Measurements from ENCODE around the gene FKBP5. TPM values are rescaled to one million over a fixed set of nuclear protein-coding genes. Genes with fewer than 3 reads are reported as not detected.

Gene FKBP5
- total and polyA plus RNA-seq, 10 of the 15 experiments (the other 5 are each of a cell fraction or from before 2014, with no cell fraction given), result 29.0 to 123 (median 62.3) TPM

GRCh38 chr6:35569011-35569461 is 119.7 kb downstream of the FKBP5 start (continued):
- TF ChIP-seq SUPT20H (IDR thresholded peaks at IDR 0.05; ENCODE audit: borderline replicate concordance, control insufficient read depth, low read depth, low read length) (no peak), SKIL (IDR thresholded peaks at IDR 0.05; ENCODE audit: low read depth, poor library complexity, severe bottlenecking) (no peak), PAX8 (IDR thresholded peaks at IDR 0.05) (no peak)

GRCh38 chr6:35566794-35567193 is 121.9 kb downstream of the FKBP5 start:
- intact Hi-C loops (cut with micrococcal nuclease; ENCODE audit: unreplicated experiment) (loop anchor here (10.0 kb wide), 1 partner anchor 272 kb away; the partner anchor contains the start of gene DEF6), in situ Hi-C loops (cut with MboI) (no loop called here)
- 55% methylated on average over 8 of the region's 8 CpGs for WGBS (ENCODE audit: insufficient coverage, insufficient replicate concordance, low lambda C conversion rate, missing lambda C conversion rate)
- Histone ChIP-seq H2AFZ (ENCODE audit: control insufficient read depth, low read depth, low read length) (no peak overlapping the region), H3K9ac (ENCODE audit: control insufficient read depth, insufficient read depth, low read length) (no peak overlapping the region), H3K4me1 (ENCODE audit: control insufficient read depth, insufficient read depth, low read length) (no peaks in the 10 kb centered on the region), H3K27ac (ENCODE audit: control insufficient read depth, insufficient read depth) (no peak overlapping the region), H3K27me3 (replicated peaks in 1 of 2; ENCODE audit: control insufficient read depth in 2 of 2, insufficient read depth in 2 of 2, low read length in 1 of 2) (no peaks in the 10 kb centered on the region; a peak in 2 of 4 replicates), H3K9me3 (replicated peaks; ENCODE audit: control insufficient read depth, insufficient read depth, low read length) (no peaks in the 10 kb centered on the region), H3K36me3 (ENCODE audit: control insufficient read depth in 2 of 2, insufficient read depth in 2 of 2, low read length in 1 of 2) (no peaks in the 10 kb centered on the region), H3K4me3 (no peak overlapping the region), H4K20me1 (ENCODE audit: control insufficient read depth, insufficient read depth) (no peaks in the 10 kb centered on the region), H3K4me2 (ENCODE audit: control insufficient read depth, insufficient read depth) (no peak overlapping the region), H3K79me2 (ENCODE audit: control insufficient read depth, insufficient read depth, low read length) (no peaks in the 10 kb centered on the region)
- POLR2A ChIA-PET, result no interaction called here
- no TSS peak for BruUV-seq (replicated peaks)
- TF ChIP-seq ELK1 (IDR thresholded peaks at IDR 0.05; ENCODE audit: low read depth, low read length) (no peak), ESRRA (IDR thresholded peaks at IDR 0.05; ENCODE audit: low read length) (no peak), ZNF622 (IDR thresholded peaks at IDR 0.05) (no peak), SMAD5 (IDR thresholded peaks at IDR 0.05; ENCODE audit: low read depth) (no peak), HCFC1 (IDR thresholded peaks at IDR 0.05; ENCODE audit: low read length) (no peak), HDGF (IDR thresholded peaks at IDR 0.05) (no peak), SUPT20H (IDR thresholded peaks at IDR 0.05; ENCODE audit: borderline replicate concordance, control insufficient read depth, low read depth, low read length) (no peak), NFYA (IDR thresholded peaks at IDR 0.05; ENCODE audit: borderline replicate concordance, low read depth, low read length) (no peak), IKZF2 (IDR thresholded peaks at IDR 0.05) (no peak)
- ATAC-seq (no peak), DNase-seq (ENCODE audit: low read depth, low spot score) (no peak), FAIRE-seq (no peak)
- SMC1A ChIA-PET (ENCODE audit: uncharacterized antibody, unreplicated experiment), result interaction anchor here (0.6 to 1.7 kb wide), 3 partner anchors 11 to 388 kb away, joined by 3 to 4 read pairs (median 3); no protein-coding TSS in a partner anchor
- CTCF ChIA-PET, result interaction anchor here (5.7 kb wide), 1 partner anchor 171 kb away, joined by 52 read pairs; the partner anchor contains the start of gene ARMC12
- RAD21 ChIA-PET (ENCODE audit: unreplicated experiment), result no interaction called here

Data from GM12878 (cell line).